ENCODE results near the gene ISM2. TPM values are rescaled to one million over a fixed set of nuclear protein-coding genes. Genes with fewer than 3 reads are reported as not detected.
"Not testable (repeated sequence)": the region's sequence is repeated elsewhere in the genome, so short reads cannot be mapped to it uniquely, and the experiment has no call there.

The ISM2 gene
- total RNA-seq, 1 donor from 2014 or later, result 0.39 TPM

DNA sequence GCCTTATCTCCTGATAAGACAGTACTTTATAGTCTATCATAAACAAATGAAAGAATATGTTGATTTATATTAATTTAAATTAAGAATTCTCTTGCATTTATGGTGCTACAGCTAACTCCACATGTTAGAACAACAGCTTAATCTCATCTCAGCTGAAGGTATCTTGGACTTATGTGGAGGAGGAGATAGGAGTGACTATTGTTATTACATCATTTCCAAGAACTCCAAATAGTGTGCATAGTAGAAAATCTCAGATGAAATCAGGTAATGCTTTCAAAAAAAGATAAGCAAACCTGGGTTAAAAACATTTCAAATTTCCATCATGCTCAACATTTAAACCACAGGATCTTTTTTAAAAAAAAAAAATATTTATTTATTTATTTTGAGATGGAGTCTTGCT lies 31.3 kb upstream of the ISM2 start:
- peaks cover 12% of the 10 kb centered on the region for H3K4me1 Mint-ChIP-seq (ENCODE audit: low read depth, unreplicated experiment)
- no peaks in the 10 kb centered on the region for H3K4me1 ChIP-seq (ENCODE audit: insufficient read depth, low read length)
- H3K27ac ChIP-seq (ENCODE audit: low read depth, low read length), result no peak overlapping the region
- H3K36me3 Mint-ChIP-seq (ENCODE audit: low read depth, unreplicated experiment), result peaks cover 13% of the 10 kb centered on the region
- H3K36me3 ChIP-seq (ENCODE audit: insufficient read depth, low read length), result peaks cover 3% of the 10 kb centered on the region
- FAIRE-seq, result no peak
- no peaks in the 10 kb centered on the region for H3K79me2 ChIP-seq (ENCODE audit: insufficient read depth, low read length)
- no peaks in the 10 kb centered on the region for H3K27me3 Mint-ChIP-seq (ENCODE audit: low read depth, unreplicated experiment)
- no peaks in the 10 kb centered on the region for H4K20me1 ChIP-seq (ENCODE audit: insufficient read depth, low read length)
- H3K9me3 Mint-ChIP-seq (ENCODE audit: unreplicated experiment), result no peaks in the 10 kb centered on the region
- TF ChIP-seq, protein P1, sequence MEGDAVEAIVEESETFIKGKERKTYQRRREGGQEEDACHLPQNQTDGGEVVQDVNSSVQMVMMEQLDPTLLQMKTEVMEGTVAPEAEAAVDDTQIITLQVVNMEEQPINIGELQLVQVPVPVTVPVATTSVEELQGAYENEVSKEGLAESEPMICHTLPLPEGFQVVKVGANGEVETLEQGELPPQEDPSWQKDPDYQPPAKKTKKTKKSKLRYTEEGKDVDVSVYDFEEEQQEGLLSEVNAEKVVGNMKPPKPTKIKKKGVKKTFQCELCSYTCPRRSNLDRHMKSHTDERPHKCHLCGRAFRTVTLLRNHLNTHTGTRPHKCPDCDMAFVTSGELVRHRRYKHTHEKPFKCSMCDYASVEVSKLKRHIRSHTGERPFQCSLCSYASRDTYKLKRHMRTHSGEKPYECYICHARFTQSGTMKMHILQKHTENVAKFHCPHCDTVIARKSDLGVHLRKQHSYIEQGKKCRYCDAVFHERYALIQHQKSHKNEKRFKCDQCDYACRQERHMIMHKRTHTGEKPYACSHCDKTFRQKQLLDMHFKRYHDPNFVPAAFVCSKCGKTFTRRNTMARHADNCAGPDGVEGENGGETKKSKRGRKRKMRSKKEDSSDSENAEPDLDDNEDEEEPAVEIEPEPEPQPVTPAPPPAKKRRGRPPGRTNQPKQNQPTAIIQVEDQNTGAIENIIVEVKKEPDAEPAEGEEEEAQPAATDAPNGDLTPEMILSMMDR (IDR thresholded peaks at IDR 0.05; ENCODE audit: insufficient read depth, low read depth, low read length), result no peak
- TF ChIP-seq EZH2 (IDR thresholded peaks at IDR 0.05; ENCODE audit: insufficient read depth, low read length), result no peak
- no peak overlapping the region for H3K4me3 ChIP-seq (ENCODE audit: insufficient read depth, low read depth, low read length)
- no peak overlapping the region for H3K4me2 ChIP-seq (ENCODE audit: low read length)
- no peak overlapping the region for H2AFZ ChIP-seq (ENCODE audit: low read depth, low read length)
- no peaks in the 10 kb centered on the region for H3K9me3 ChIP-seq (ENCODE audit: insufficient read depth, low read depth, low read length)
- DNase-seq (ENCODE audit: low read depth), result no peak
- H3K4me3 Mint-ChIP-seq (ENCODE audit: unreplicated experiment), result no peak overlapping the region
- H3K27ac Mint-ChIP-seq (ENCODE audit: unreplicated experiment), result no peak overlapping the region
- no peak overlapping the region for H3K9ac ChIP-seq (ENCODE audit: low read length)
- no peaks in the 10 kb centered on the region for H3K27me3 ChIP-seq (ENCODE audit: insufficient read depth, low read length)

DNA sequence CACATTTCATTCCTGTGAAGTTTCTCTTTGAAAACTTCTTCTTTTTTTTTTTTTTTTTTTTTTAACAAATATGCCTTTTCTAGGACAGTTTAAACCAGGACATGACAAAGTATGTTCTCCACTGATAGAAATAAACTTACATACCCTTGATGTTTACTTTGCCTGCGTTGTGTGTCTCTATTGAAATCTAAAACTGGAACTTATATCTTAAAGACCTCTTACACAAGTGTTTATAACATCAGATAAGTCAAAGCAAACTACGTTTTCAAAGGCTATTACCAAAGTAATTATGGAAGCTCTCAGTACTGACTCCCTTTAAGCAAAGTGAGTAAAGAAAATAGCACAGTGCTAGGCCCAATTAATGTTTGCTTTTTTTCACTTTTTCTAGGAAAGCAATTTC lies 30.6 kb upstream of the ISM2 start:
- H3K36me3 Mint-ChIP-seq (ENCODE audit: low read depth, unreplicated experiment), result peaks cover 13% of the 10 kb centered on the region
- Histone ChIP-seq H3K9me3 (ENCODE audit: insufficient read depth, low read depth, low read length) (no peaks in the 10 kb centered on the region), H3K27me3 (ENCODE audit: insufficient read depth, low read length) (no peaks in the 10 kb centered on the region), H2AFZ (ENCODE audit: low read depth, low read length) (no peak overlapping the region), H4K20me1 (ENCODE audit: insufficient read depth, low read length) (no peaks in the 10 kb centered on the region), H3K4me1 (ENCODE audit: insufficient read depth, low read length) (no peaks in the 10 kb centered on the region), H3K4me2 (ENCODE audit: low read length) (no peak overlapping the region), H3K79me2 (ENCODE audit: insufficient read depth, low read length) (no peaks in the 10 kb centered on the region), H3K9ac (ENCODE audit: low read length) (no peak overlapping the region), H3K27ac (ENCODE audit: low read depth, low read length) (no peak overlapping the region), H3K4me3 (ENCODE audit: insufficient read depth, low read depth, low read length) (no peak overlapping the region), H3K36me3 (ENCODE audit: insufficient read depth, low read length) (no peaks in the 10 kb centered on the region)
- no peak overlapping the region for H3K27ac Mint-ChIP-seq (ENCODE audit: unreplicated experiment)
- no peaks in the 10 kb centered on the region for H3K9me3 Mint-ChIP-seq (ENCODE audit: unreplicated experiment)
- H3K4me1 Mint-ChIP-seq (ENCODE audit: low read depth, unreplicated experiment), result peaks cover 12% of the 10 kb centered on the region
- H3K27me3 Mint-ChIP-seq (ENCODE audit: low read depth, unreplicated experiment), result no peaks in the 10 kb centered on the region
- H3K4me3 Mint-ChIP-seq (ENCODE audit: unreplicated experiment), result no peak overlapping the region
- TF ChIP-seq EZH2 (IDR thresholded peaks at IDR 0.05; ENCODE audit: insufficient read depth, low read length), result no peak
- TF ChIP-seq, protein P1 (IDR thresholded peaks at IDR 0.05; ENCODE audit: insufficient read depth, low read depth, low read length), result no peak
- FAIRE-seq, result no peak
- no peak for DNase-seq (ENCODE audit: low read depth)

GRCh38 chr14:77528701-77529100 lies 30.1 kb upstream of the ISM2 start:
- not testable (repeated sequence) for FAIRE-seq; H3K27ac Mint-ChIP-seq (ENCODE audit: unreplicated experiment); H3K4me3 ChIP-seq (ENCODE audit: insufficient read depth, low read depth, low read length); H3K9me3 ChIP-seq (ENCODE audit: insufficient read depth, low read depth, low read length); H3K27me3 Mint-ChIP-seq (ENCODE audit: low read depth, unreplicated experiment); H3K27me3 ChIP-seq (ENCODE audit: insufficient read depth, low read length); H3K9ac ChIP-seq (ENCODE audit: low read length); H3K4me2 ChIP-seq (ENCODE audit: low read length); H3K9me3 Mint-ChIP-seq (ENCODE audit: unreplicated experiment); H3K27ac ChIP-seq (ENCODE audit: low read depth, low read length); H3K79me2 ChIP-seq (ENCODE audit: insufficient read depth, low read length); H4K20me1 ChIP-seq (ENCODE audit: insufficient read depth, low read length); DNase-seq (ENCODE audit: low read depth); H3K36me3 ChIP-seq (ENCODE audit: insufficient read depth, low read length); H3K4me3 Mint-ChIP-seq (ENCODE audit: unreplicated experiment); H3K4me1 ChIP-seq (ENCODE audit: insufficient read depth, low read length); H2AFZ ChIP-seq (ENCODE audit: low read depth, low read length)
- Mint-ChIP-seq H3K4me1 (ENCODE audit: low read depth, unreplicated experiment) (peaks cover 12% of the 10 kb centered on the region), H3K36me3 (ENCODE audit: low read depth, unreplicated experiment) (peaks cover 13% of the 10 kb centered on the region)

Data from astrocyte (in vitro differentiated cells and primary cell).